Fibroblast of mammary gland (primary cell): Measurements from ENCODE around the gene IAPP.
"Not testable (repeated sequence)": the region's sequence is repeated elsewhere in the genome, so short reads cannot be mapped to it uniquely, and the experiment has no call there.

ENCODE experiments used
- DNase-seq: peaks from one replicate; pipeline ENCODE4 v3.0.0-alpha.2; 2010; ENCODE audit warnings: low read depth
- H3K4me3 ChIP-seq: 2 replicates; pipeline ENCODE4 v1.5.1; 2011; ENCODE audit warnings: low read depth, mild to moderate bottlenecking, low read length, moderate library complexity; ENCODE audit not compliant: control insufficient read depth
- CTCF ChIP-seq: conservative IDR thresholded peaks from 2 replicates; pipeline ENCODE4 v1.5.1; 2011; ENCODE audit warnings: low read depth, low read length, inconsistent platforms; ENCODE audit not compliant: control insufficient read depth, insufficient read depth

IAPP gene

GRCh38 chr12:21343636-21344035 is 29.1 kb upstream of the IAPP start:
- no peak for TF ChIP-seq CTCF
- no peak overlapping the region for H3K4me3 ChIP-seq
- no peak for DNase-seq

DNA sequence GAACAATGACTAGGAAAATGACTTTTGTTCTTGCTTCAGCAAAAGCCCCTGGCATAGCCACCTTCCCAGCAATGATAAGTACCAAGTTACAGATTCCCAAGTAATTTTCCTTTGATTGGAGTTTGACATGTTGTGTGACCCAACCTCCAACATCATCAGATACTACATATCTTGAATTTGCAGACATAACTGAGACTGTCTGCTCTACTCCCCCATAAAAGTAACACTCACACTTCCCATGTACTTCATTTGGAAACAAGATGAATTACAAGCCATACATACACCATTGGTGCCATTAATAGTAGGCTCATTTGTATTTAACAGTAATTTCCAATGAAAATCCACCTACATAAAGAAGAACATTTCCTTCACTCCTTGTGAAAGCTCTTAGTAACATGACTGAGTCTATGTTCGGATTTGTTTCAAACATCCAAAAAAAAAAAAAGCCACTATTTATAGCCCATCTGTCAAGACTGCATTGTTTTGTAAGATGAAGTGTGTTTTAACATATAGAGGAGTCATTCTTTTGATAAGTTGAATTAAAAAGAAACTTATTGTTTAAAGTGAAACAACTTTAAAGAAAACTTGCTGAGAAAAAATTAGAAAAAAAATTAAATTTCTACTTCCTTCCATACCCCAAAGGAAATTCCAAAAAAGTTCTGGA is 26.0 kb upstream of the IAPP start:
- no peak for TF ChIP-seq CTCF
- no peak overlapping the region for H3K4me3 ChIP-seq
- no peak for DNase-seq

- no peak for DNase-seq
- no peak overlapping the region for H3K4me3 ChIP-seq
Measured at GRCh38 chr12:21350975-21351374, 21.7 kb upstream of the IAPP start.

DNA sequence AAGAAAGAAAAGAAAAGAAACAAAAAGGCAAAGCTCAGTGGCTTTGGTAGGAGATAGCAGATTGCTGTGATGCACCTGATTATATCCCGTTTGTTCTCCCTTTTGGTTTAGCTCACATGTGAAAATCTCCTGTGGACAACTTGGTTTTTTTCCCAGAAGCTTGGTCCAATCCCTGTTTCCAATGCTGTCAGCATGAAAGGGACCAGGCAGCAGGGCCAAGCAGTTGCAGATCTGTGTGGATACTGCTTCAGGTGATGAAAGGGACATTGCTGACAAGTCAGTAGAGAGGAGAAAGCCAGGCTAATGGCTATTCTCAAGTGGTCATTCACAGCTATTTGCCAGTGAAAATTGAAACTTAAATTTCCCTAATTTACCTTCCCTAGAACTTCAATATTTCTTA is 19.2 kb upstream of the IAPP start:
- no peak overlapping the region for H3K4me3 ChIP-seq
- no peak for TF ChIP-seq CTCF
- no peak for DNase-seq

More at GRCh38 chr12:21350975-21351374, 21.7 kb upstream of the IAPP start:
- TF ChIP-seq CTCF, result no peak

DNA sequence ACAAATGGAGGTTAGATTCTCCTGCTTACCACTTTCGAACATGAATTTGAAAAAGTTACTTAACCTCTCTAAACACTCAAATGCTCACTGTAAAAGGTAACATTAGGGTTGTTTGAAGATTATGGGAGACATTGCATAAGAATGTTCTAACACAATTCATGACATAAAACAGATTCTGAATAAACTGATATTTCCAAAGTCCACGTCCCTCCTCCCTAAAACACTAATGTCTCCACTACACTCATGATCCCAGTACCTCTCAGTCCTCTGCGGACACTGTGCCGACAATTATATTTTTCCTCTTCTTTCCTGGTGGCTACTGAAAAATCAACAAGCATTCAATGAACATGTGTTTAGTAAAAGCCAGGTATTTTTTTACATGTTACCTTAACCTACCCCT is 18.8 kb upstream of the IAPP start:
- TF ChIP-seq CTCF, result no peak
- no peak overlapping the region for H3K4me3 ChIP-seq
- DNase-seq, result no peak

- no peak overlapping the region for H3K4me3 ChIP-seq
- no peak for DNase-seq
- no peak for TF ChIP-seq CTCF
Measured at GRCh38 chr12:21354641-21355040, 18.1 kb upstream of the IAPP start.

DNA sequence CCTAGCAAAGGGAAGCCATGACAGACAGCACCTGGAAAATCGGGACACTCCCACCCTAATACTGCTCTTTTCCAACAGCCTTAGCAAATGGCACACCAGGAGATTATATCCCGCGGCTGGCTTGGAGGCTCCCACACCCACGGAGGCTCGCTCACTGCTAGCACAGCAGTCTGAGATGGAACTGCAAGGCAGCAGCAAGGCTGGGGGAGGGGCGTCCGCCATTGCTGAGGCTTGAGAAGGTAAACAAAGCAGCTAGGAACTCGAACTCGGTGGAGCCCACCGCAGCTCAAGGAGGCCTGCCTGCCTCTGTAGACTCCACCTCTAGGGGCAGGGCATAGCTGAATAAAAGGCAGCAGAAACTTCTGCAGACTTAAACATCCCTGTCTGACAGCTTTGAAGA is 12.1 kb upstream of the IAPP start:
- H3K4me3 ChIP-seq, DNase-seq: not testable (repeated sequence)
